Right cardiac atrium (tissue), 5 donors: ENCODE data around the gene SLC6A17. TPM values are rescaled to one million over a fixed set of nuclear protein-coding genes. Genes with fewer than 3 reads are reported as not detected.
A peak's percentile ranks its signal among the peaks of the same experiment; 100 is the strongest.

Experiments
- ATAC-seq, 2 donors: fragments of 200-7000 bp; cut with Tn5 transposase; one replicate each; pipeline versions ENCODE4 v1.8.0 to v1.9.1; 2020; ENCODE audit warnings: moderate library complexity in 2 of 2, mild to moderate bottlenecking in 1 of 2
- DNase-seq, 3 donors: peaks; one replicate each; pipeline ENCODE4 v3.0.0-alpha.2; 2020
- H3K27ac ChIP-seq: one replicate; pipeline ENCODE4 v1.5.1; 2013; ENCODE audit warnings: mild to moderate bottlenecking, low read length, control low read depth, moderate library complexity
- H3K27me3 ChIP-seq: one replicate; pipeline ENCODE4 v1.6.1; 2013; ENCODE audit not compliant: control insufficient read depth, insufficient read depth
- H3K4me1 ChIP-seq: one replicate; pipeline ENCODE4 v1.6.1; 2013; ENCODE audit warnings: low read length; ENCODE audit not compliant: control insufficient read depth, insufficient read depth
- H3K4me3 ChIP-seq: one replicate; pipeline ENCODE4 v1.5.1; 2013; ENCODE audit warnings: low read length, control low read depth
- H3K9me3 ChIP-seq: one replicate; pipeline ENCODE4 v1.6.1; 2013; ENCODE audit warnings: low read length; ENCODE audit not compliant: control insufficient read depth
- WGBS: extraction: QIAGEN DNeasy Blood & Tissue Kit; methylation state at CpG from one replicate; pipeline ENCODE4 v1.1.7; 2013; 5-methylcytosine and 5-hydroxymethylcytosine counted together
- intact Hi-C, 4 donors: fragments of 100-400 bp; cut with DNase I; formaldehyde crosslinking; loops; one replicate each; pipeline versions ENCODE4 v1.11.0 to v1.14.0; 2022 to 2023
- polyA plus RNA-seq: library from polyadenylated mRNA; stranded (reverse); fragments of 200-250 nt; gene quantifications from one replicate; pipeline ENCODE4 v1.2.3, GENCODE V29; 2013
- total RNA-seq, 4 donors: library from RNA; stranded (reverse); fragmentation: NEBNext Ultra II Directional; extraction: Animal tissue kit (Norgen Biotek cat#: 25700); gene quantifications; one replicate each; pipeline ENCODE4 v1.2.1, GENCODE V29; 2021
- donor health status: healthy with polysubstance abuse.
- donor health status: DM: no; HTN: yes; CAD: no.
- donor health status: DM: no; HTN: no; CAD: no.
- donor health status: DM: no; HTN: yes; CAD: no; lungs with severe emphysema.
- donor health status: DM: yes; HTN: yes; CAD: no.

SLC6A17 gene
- total and polyA plus RNA-seq, 5 donors, result 0.02 to 0.06 TPM; not detected in 3

DNA sequence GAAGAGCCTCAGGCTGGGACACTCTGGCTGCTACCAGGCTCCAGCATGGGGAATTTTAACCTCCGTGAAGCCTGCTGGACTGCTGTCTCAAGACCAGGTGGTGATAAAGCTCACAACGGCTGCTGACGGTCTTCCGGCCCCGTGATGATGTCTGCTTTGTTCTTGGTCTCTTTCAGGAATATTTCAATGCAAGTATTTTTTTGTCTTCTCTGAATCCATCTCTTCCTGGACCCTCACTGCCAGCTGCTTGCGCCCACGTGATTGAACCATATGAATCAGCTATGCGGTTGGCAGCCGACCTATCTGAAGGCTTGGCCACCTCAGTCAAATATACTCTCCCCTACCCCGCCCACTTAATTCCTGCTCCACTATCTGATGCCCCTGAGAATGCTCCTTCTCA, 14.6 kb upstream of the SLC6A17 start:
- Histone ChIP-seq H3K4me1 (no peaks in the 10 kb centered on the region), H3K9me3 (no peaks in the 10 kb centered on the region), H3K4me3 (no peak overlapping the region), H3K27ac (no peak overlapping the region), H3K27me3 (no peaks in the 10 kb centered on the region)
- 71% methylated on average over 10 of the region's 10 CpGs for WGBS
- intact Hi-C loops, result no loop called here
- no peak for ATAC-seq
- DNase-seq, result no peak

DNA sequence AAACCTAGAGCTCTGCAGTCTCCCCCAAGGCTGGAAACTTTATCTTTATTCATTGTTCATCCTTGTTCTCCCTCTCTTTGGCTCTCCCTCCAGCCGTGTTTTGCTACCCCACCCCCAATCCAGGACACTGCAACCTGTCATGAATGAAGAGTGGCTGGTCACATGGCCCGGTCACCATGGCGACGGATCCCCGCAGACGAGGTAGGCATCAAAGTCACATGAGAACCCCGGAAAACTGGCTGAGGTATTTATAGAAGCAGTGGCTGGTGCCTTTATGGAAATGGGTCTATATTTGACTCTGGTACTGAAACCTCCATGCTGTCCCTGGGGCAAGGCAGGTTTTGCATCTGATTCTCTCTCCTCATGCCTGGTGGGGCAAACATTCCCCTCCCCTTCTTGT, 13.4 kb upstream of the SLC6A17 start:
- Histone ChIP-seq H3K9me3 (no peaks in the 10 kb centered on the region), H3K27ac (no peak overlapping the region), H3K4me1 (no peaks in the 10 kb centered on the region), H3K4me3 (no peak overlapping the region), H3K27me3 (no peaks in the 10 kb centered on the region)
- DNase-seq (no peak), ATAC-seq (no peak)
- 2% methylated on average over 7 of the region's 7 CpGs for WGBS
- intact Hi-C loops, result no loop called here

DNA sequence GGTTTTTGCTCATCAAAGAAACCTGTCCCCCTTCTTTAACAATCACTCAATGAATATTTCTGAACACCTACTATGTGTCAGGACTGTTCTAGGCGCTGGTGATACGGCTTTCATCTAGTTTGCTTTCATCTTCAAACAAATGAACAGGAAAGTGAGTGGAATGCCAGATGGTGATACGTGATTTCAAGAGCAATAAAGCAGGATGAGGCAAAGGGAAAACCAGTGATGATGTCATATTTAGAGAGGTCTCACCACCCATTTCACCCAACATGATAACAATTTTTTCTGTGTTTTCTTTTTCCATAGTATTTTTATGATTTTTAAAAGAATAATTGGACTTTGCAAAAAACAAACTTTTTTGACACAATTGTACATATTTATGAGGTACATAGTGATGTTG, 11.3 kb upstream of the SLC6A17 start:
- H3K4me3 ChIP-seq, result no peak overlapping the region
- no peak for DNase-seq
- no peak overlapping the region for H3K27ac ChIP-seq
- no peaks in the 10 kb centered on the region for H3K9me3 ChIP-seq
- intact Hi-C loops, result no loop called here
- WGBS, result 59% methylated on average over 3 of the region's 3 CpGs
- no peaks in the 10 kb centered on the region for H3K4me1 ChIP-seq
- no peak for ATAC-seq
- H3K27me3 ChIP-seq, result no peaks in the 10 kb centered on the region

DNA sequence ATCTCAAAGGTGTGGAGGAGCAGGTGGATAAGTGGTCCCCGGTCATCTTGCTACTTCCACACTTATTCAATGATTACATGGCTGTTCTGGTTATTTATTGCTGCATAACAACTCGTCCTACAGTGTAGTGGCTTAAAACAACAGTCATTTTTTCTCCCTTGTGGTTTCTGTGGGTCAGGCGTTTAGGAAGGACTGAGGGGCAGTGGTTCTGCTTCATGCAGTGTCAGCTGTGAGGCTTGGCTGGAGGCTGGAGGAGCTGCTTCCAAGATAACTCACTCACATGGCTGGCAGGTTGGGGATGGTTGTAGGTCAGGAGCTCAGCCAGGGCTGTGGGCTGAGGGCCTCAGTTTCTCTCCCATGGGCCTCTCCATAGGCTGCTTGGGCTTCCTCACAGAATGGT, 5.9 kb upstream of the SLC6A17 start:
- no peaks in the 10 kb centered on the region for H3K27me3 ChIP-seq

DNA sequence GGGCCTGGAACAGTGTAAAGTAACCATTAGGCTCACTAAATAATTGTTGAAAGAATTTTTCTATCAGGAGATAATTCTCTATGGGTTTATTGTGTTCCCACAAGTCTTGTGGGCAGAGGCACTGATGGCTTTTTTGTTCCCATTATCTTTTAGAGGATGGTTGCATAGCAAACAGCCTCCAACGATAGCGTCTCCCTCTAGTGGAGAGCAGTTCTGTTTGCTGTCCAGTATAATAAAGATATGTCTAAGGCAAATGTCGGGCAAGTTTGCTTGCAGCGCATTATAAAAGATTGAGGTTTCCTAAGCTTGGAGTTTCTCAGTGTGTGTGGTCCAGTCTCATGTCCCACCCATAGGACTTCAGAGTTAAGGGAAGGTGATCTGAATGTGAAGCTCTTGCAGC, 1.3 kb upstream of the SLC6A17 start:
- ATAC-seq (no peak), DNase-seq (no peak)
- Histone ChIP-seq H3K4me1 (no peaks in the 10 kb centered on the region), H3K4me3 (no peak overlapping the region), H3K27me3 (no peaks in the 10 kb centered on the region), H3K27ac (no peak overlapping the region), H3K9me3 (no peaks in the 10 kb centered on the region)
- 51% methylated on average over 4 of the region's 4 CpGs for WGBS
- intact Hi-C loops, result no loop called here

More for the DNA sequence above, 5.9 kb upstream of the SLC6A17 start:
- ATAC-seq (no peak), DNase-seq (no peak)
- H3K27ac ChIP-seq, result no peak overlapping the region
- 46% methylated on average over 3 of the region's 3 CpGs for WGBS
- no peaks in the 10 kb centered on the region for H3K9me3 ChIP-seq
- intact Hi-C loops, result no loop called here
- H3K4me3 ChIP-seq, result no peak overlapping the region
- no peaks in the 10 kb centered on the region for H3K4me1 ChIP-seq

DNA sequence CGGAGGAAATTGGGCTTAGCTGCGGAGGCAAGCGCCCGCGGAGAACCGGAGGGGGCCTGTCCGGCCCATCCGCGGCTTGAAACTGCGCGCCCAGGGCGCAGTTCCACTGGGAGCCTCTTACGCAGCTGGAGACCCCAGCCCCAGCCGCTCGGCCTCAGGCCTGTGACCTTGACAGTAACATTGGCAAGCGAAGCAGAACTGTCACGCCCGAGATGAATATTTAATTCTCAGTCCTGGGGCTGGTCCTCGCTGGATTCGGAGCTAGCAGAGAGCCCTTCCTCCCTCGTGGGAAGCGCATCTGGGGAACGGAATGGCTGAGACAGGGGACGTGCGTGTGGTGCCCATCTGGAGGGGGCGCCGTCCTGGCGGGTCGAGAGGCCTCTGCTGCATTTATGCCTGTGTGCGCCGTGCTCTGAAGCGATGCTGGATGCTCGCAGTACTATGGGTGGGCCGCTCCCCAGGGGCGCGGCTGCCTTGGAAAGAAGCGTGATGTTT, 928 bp downstream of the SLC6A17 start:
- H3K4me1 ChIP-seq, result no peaks in the 10 kb centered on the region
- DNase-seq (no peak), ATAC-seq (no peak)
- no peak overlapping the region for H3K4me3 ChIP-seq
- H3K9me3 ChIP-seq, result no peaks in the 10 kb centered on the region
- no peaks in the 10 kb centered on the region for H3K27me3 ChIP-seq
- no peak overlapping the region for H3K27ac ChIP-seq
- 6% methylated on average over 37 of the region's 37 CpGs for WGBS
- intact Hi-C loops, result no loop called here

DNA sequence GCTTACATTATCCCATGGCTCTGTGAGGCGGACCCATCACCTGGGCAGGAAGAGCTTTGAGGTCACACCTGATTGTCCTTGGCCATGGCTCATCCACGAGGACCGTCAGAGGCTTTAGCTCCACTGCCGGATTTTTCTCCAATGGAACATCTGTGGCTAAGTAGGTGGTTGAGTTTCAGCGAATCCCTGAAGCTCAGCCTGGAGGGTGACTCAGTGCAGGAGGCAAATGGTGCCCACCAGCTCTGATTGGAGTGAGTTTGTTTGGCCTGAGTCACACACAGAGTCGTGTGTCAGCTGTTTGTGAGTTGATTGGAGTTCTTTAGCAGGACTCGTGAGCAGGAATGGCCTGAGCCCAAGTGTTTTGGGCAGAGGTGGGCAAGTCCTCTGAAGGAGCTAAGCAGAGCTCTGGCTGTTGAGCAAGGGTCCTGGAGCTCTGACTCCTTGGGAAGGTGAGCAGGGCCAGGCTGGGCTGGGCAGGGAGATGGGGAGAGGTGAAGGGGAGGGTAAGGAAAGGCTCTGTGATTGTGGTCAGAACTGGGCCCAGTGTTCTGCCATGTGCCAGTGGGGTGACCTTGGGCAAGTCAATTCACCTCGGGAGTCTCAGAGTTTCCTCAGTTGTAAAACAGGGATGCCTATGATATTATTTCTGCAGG, 2.0 kb downstream of the SLC6A17 start:
- DNase-seq (no peak), ATAC-seq (no peak)
- intact Hi-C loops, result no loop called here
- Histone ChIP-seq H3K4me1 (no peaks in the 10 kb centered on the region), H3K27ac (no peak overlapping the region), H3K4me3 (no peak overlapping the region), H3K27me3 (no peaks in the 10 kb centered on the region), H3K9me3 (no peaks in the 10 kb centered on the region)
- 56% methylated on average over 8 of the region's 8 CpGs for WGBS

DNA sequence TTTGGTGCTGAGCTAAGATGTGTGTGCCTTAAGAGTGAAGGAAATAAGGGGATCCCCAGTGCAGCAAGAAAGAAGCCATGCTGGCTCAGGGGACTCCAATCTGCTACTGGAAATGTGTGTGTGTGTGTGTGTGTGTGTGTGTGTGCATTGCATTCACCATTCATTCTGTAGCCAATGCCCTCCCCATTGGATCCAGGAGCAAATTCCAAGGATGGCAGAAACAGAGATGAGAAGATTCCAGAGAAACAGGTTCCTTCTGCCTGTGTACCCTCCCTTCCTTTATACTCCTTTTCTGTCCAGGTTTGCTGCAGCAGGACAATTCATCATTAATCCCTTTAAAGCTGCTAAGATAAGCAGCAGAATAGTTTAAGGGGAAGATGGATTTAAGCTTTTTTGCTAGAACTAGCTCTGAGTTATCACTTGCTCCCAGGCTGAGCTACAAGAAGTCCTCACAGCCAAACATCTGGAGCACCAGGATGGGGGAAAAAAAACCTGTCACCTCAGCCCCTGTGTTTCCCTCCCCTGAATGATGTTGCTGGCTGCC, 3.2 kb downstream of the SLC6A17 start:
- H3K27me3 ChIP-seq, result no peaks in the 10 kb centered on the region
- H3K27ac ChIP-seq, result no peak overlapping the region
- intact Hi-C loops, result no loop called here
- H3K4me3 ChIP-seq, result no peak overlapping the region
- no peaks in the 10 kb centered on the region for H3K9me3 ChIP-seq
- H3K4me1 ChIP-seq, result no peaks in the 10 kb centered on the region
- ATAC-seq (no peak), DNase-seq (no peak)

DNA sequence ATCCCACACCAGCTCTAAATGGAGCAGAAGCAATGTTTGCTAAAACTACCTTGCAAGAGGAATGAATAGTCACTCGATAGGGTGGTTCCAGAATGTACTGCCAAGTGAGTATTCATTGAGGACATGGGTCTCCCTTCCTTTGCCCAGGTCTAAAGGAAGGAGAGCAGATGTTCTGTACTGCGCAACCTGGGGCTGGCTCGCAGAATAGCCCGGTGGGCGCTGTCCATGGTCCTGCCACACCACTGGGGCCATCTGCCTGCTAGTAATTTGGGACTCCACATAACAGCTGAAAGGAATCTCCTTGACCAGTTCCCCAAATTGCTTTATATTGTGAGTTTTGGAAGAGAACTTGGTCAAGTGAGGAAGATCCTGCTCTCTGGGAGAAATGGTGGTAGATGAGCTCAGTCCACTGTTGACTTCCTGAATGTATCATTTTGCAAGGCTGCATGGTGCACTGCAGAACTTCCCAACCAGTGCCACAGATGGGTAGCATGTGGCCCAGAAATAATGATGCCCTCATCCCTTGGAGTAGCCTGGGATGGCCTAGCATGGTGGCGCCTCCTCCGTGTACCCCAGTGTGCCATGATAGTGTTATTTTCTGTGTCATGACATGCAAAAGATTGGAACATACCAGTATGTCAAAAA, 5.7 kb downstream of the SLC6A17 start:
- Histone ChIP-seq H3K27ac (no peak overlapping the region), H3K4me1 (no peaks in the 10 kb centered on the region), H3K27me3 (no peaks in the 10 kb centered on the region), H3K4me3 (no peak overlapping the region), H3K9me3 (no peaks in the 10 kb centered on the region)
- intact Hi-C loops, result no loop called here
- ATAC-seq (peak; percentile 65 to 71), DNase-seq (peak; percentile 46 to 85 (median 85))
- 16% methylated on average over 7 of the region's 7 CpGs for WGBS

DNA sequence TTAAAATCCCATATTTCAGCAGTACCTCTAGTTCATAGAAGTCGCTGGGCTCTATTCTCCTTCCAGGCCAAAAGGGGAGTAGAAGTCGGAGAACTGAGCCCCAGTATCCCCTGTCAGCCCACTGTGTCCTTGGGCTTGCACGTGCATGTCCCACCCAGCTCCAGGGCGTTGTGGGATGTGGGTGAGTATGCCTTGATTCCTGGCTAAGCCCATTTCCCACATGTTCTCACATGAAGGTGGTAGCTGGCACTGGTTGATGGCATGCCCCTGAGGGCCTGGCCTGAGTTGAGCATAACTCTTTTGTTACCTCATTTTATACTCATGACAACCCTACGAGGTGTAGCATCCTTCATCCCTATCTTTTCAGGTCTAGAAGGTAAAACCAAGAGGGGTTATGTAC, 8.0 kb downstream of the SLC6A17 start:
- no peak overlapping the region for H3K4me3 ChIP-seq
- intact Hi-C loops, result no loop called here
- no peaks in the 10 kb centered on the region for H3K9me3 ChIP-seq
- H3K27me3 ChIP-seq, result no peaks in the 10 kb centered on the region
- H3K27ac ChIP-seq, result no peak overlapping the region
- ATAC-seq (no peak), DNase-seq (no peak)
- H3K4me1 ChIP-seq, result no peaks in the 10 kb centered on the region
- WGBS, result 66% methylated on average over 5 of the region's 5 CpGs

DNA sequence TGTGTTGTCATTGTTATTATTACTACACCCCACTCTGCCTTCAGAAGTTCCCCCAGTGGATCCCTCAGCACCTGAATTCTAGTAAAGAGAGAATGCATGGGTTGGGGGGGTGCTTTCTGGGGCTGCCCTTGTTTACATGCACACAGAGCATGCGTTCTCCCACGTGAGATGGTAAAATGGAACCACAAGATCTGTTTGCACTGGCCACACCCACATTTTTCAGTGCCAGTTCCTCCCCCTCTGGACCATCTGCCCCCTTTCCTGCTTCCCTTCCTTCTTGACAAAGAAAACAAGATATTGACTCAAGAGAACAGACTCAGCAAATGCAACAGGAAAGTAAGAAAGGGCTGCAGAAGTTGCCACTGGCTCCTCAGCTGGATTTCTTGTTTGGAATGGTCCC, 8.9 kb downstream of the SLC6A17 start:
- DNase-seq (no peak), ATAC-seq (no peak)
- H3K4me3 ChIP-seq, result no peak overlapping the region
- no peaks in the 10 kb centered on the region for H3K9me3 ChIP-seq
- intact Hi-C loops, result no loop called here
- no peaks in the 10 kb centered on the region for H3K4me1 ChIP-seq
- 39% methylated on average over 2 of the region's 2 CpGs for WGBS
- H3K27me3 ChIP-seq, result no peaks in the 10 kb centered on the region
- H3K27ac ChIP-seq, result no peak overlapping the region
